ENCODE results near the gene SUPT20HL1. TPM values are rescaled to one million over a fixed set of nuclear protein-coding genes. Genes with fewer than 3 reads are reported as not detected.

The SUPT20HL1 gene
- total and polyA plus RNA-seq, 11 donors: not detected

GRCh38 chrX:24339911-24340310, 20.5 kb upstream of the SUPT20HL1 start:
- H3K4me3 ChIP-seq: no peak overlapping the region
- H3K4me1 ChIP-seq: no peaks in the 10 kb centered on the region
- no peak overlapping the region for H3K27ac ChIP-seq
- DNase-seq (no peak), ATAC-seq (no peak)
- H3K36me3 ChIP-seq: no peaks in the 10 kb centered on the region
- intact Hi-C loops (cut with DNase I): no loop called here
- peaks cover 0 to 35% (median 0%) of the 10 kb centered on the region in 9 donors for H3K27me3 ChIP-seq
- TF ChIP-seq CTCF (IDR thresholded peaks at IDR 0.05) (no peak), POLR2A (IDR thresholded peaks at IDR 0.05) (no peak)
- H3K9me3 ChIP-seq: no peaks in the 10 kb centered on the region

GRCh38 chrX:24340501-24340900, 19.9 kb upstream of the SUPT20HL1 start:
- Histone ChIP-seq H3K27ac (no peak overlapping the region), H3K4me3 (no peak overlapping the region), H3K4me1 (no peaks in the 10 kb centered on the region), H3K36me3 (no peaks in the 10 kb centered on the region), H3K9me3 (no peaks in the 10 kb centered on the region), H3K27me3 (peaks cover 0 to 35% (median 0%) of the 10 kb centered on the region in 9 donors)
- DNase-seq: no peak
- WGBS, 4 donors: 80 to 94% (median 88%) methylated on average over 2 of the region's 2 CpGs
- ATAC-seq: no peak
- TF ChIP-seq CTCF (IDR thresholded peaks at IDR 0.05): no peak
- no peak for TF ChIP-seq POLR2A (IDR thresholded peaks at IDR 0.05)
- intact Hi-C loops (cut with DNase I): no loop called here

- TF ChIP-seq POLR2A (IDR thresholded peaks at IDR 0.05) (no peak), CTCF (IDR thresholded peaks at IDR 0.05) (no peak)
- H3K4me1 ChIP-seq: no peaks in the 10 kb centered on the region
- DNase-seq (no peak), ATAC-seq (no peak)
- H3K4me3 ChIP-seq: no peak overlapping the region
- no peak overlapping the region for H3K27ac ChIP-seq
- 66 to 87% (median 77%) methylated on average over 1 of the region's 1 CpG for WGBS, 4 donors
- H3K36me3 ChIP-seq: no peaks in the 10 kb centered on the region
- peaks cover 0 to 38% (median 0%) of the 10 kb centered on the region in 9 donors for H3K27me3 ChIP-seq
- intact Hi-C loops (cut with DNase I): no loop called here
- H3K9me3 ChIP-seq: no peaks in the 10 kb centered on the region
These were observed 18.6 kb upstream of the SUPT20HL1 start for GRCh38 chrX:24341795-24342194.

GRCh38 chrX:24343719-24344118, 16.7 kb upstream of the SUPT20HL1 start:
- Histone ChIP-seq H3K4me1 (peaks cover 0 to 7% (median 0%) of the 10 kb centered on the region in 12 donors), H3K9me3 (no peaks in the 10 kb centered on the region), H3K27ac (no peak overlapping the region), H3K4me3 (no peak overlapping the region), H3K27me3 (peaks cover 0 to 39% (median 0%) of the 10 kb centered on the region in 9 donors), H3K36me3 (no peaks in the 10 kb centered on the region)
- WGBS, 4 donors: 80 to 86% (median 82%) methylated on average over 9 of the region's 9 CpGs
- TF ChIP-seq CTCF (IDR thresholded peaks at IDR 0.05) (no peak), POLR2A (IDR thresholded peaks at IDR 0.05) (no peak)
- no peak for ATAC-seq
- DNase-seq: no peak
- intact Hi-C loops (cut with DNase I): no loop called here
